K562 (cell line): ENCODE data around the gene GYS1.

Experiments used
- BHLHE40 ChIP-seq: IDR thresholded peaks from 2 replicates; pipeline ENCODE4 v1.6.1; 2011; ENCODE audit warnings: low read length, improper control_type of control experiment
- CHD1 ChIP-seq: fragments of 200-600 bp; sonication (generic); IDR thresholded peaks from one replicate; pipeline ENCODE4 v1.6.1; 2012; ENCODE audit warnings: mild to moderate bottlenecking, moderate library complexity, low read length, inconsistent platforms
- CTCF ChIP-seq, 3 experiments: IDR thresholded peaks in 2 of 3; conservative IDR thresholded peaks in 1 of 3; 2 replicates each; pipeline ENCODE4 v1.5.1; 2011 to 2012; ENCODE audit warnings: low read length in 3 of 3, mild to moderate bottlenecking in 3 of 3, control low read depth in 2 of 3, improper control_type of control experiment in 1 of 3, inconsistent platforms in 1 of 3, low read depth in 1 of 3, mixed read lengths in 1 of 3, moderate library complexity in 1 of 3; ENCODE audit not compliant: insufficient read depth in 2 of 3
- FOXK1 ChIP-seq: sonication (generic); formaldehyde crosslinking; IDR thresholded peaks from 2 replicates; pipeline ENCODE4 v1.8.0; 2022; ENCODE audit warnings: missing genetic modification reagents, mild to moderate bottlenecking, borderline replicate concordance
- FOXP4 ChIP-seq: sonication (generic); formaldehyde crosslinking; IDR thresholded peaks from 2 replicates; pipeline ENCODE4 v1.8.0; 2022; ENCODE audit warnings: mild to moderate bottlenecking, missing genetic modification reagents, borderline replicate concordance
- SMARCC2 ChIP-seq: fragments of 450-650 bp; IDR thresholded peaks from 2 replicates; pipeline ENCODE4 v1.6.1; 2017; ENCODE audit warnings: antibody characterized with exemption, moderate library complexity, mild to moderate bottlenecking, low read depth
- SRSF9 ChIP-seq: fragments of 200-400 bp; formaldehyde crosslinking; IDR thresholded peaks from 2 replicates; pipeline ENCODE4 v1.6.1; 2017; ENCODE audit warnings: low read depth, low read length, borderline replicate concordance
- ZBTB12 ChIP-seq: fragments of 250-450 bp; sonication (Bioruptor Pico); IDR thresholded peaks from 2 replicates; pipeline ENCODE4 v1.4.0; 2020
- ZBTB43 ChIP-seq: sonication (generic); formaldehyde crosslinking; IDR thresholded peaks from 2 replicates; pipeline ENCODE4 v1.8.0; 2023; ENCODE audit warnings: mild to moderate bottlenecking, missing genetic modification reagents

GRCh38 chr19:48988860-48989259 lies 4.2 kb downstream of the GYS1 start:
- no peak for TF ChIP-seq CTCF (IDR thresholded peaks at IDR 0.05 in 2 of 3, conservative IDR thresholded peaks at IDR 0.05 in 1 of 3; ENCODE audit: insufficient read depth in 2 of 3, low read depth in 1 of 3, low read length in 3 of 3)
- no peak for TF ChIP-seq ZBTB12 (CRISPR knock-in tag)
- TF ChIP-seq ZBTB43 (CRISPR knock-in tag), result no peak
- no peak for TF ChIP-seq FOXP4
- no peak for TF ChIP-seq BHLHE40
- no peak for TF ChIP-seq SMARCC2
- no peak for TF ChIP-seq SRSF9
- TF ChIP-seq FOXK1, result no peak
- no peak for TF ChIP-seq CHD1
